H1 (cell line): ENCODE measurements around the gene ADCYAP1. TPM values are rescaled to one million over a fixed set of nuclear protein-coding genes. Genes with fewer than 3 reads are reported as not detected.

ENCODE experiments used
- CTCF ChIA-PET: fragments of 300-600 bp; sonication (Branson Sonifier 250); formaldehyde crosslinking; loops from one replicate; lab custom pipeline; 2021; ENCODE audit not compliant: partially characterized antibody; lab: Charles Lee
- POLR2A ChIA-PET: fragments of 300-600 bp; sonication (Branson Sonifier 250); formaldehyde crosslinking; loops from one replicate; lab custom pipeline; 2021; ENCODE audit warnings: inconsistent platforms; ENCODE audit not compliant: partially characterized antibody; lab: Charles Lee
- DNase-seq, 2 experiments: peaks; one replicate each; pipeline versions ENCODE4 v3.0.0 to v3.0.0-alpha.2; 2010 to 2022; ENCODE audit warnings: low spot score in 2 of 2, low read depth in 1 of 2, mixed read lengths in 1 of 2
- FAIRE-seq: peaks from 2 replicates; lab custom pipeline; 2011; peaks lifted over from hg19 to GRCh38; lab: Jason Lieb, UNC
- H2AFZ ChIP-seq: 2 replicates; pipeline ENCODE4 v1.8.1; 2012; ENCODE audit warnings: low read length, inconsistent platforms
- H2AK5ac ChIP-seq: 2 replicates; pipeline ENCODE4 v1.6.1; 2013; ENCODE audit warnings: low read depth, low read length
- H2BK120ac ChIP-seq: replicated peaks from 2 replicates; pipeline ENCODE3; 2013; ENCODE audit warnings: low read depth, low read length, inconsistent platforms
- H2BK12ac ChIP-seq: 2 replicates; pipeline ENCODE4 v1.6.1; 2013; ENCODE audit warnings: low read depth, low read length
- H2BK15ac ChIP-seq: 2 replicates; pipeline ENCODE4 v1.6.1; 2013; ENCODE audit warnings: low read length
- H2BK20ac ChIP-seq: 2 replicates; pipeline ENCODE4 v1.6.1; 2013; ENCODE audit warnings: low read length
- H2BK5ac ChIP-seq: 2 replicates; pipeline ENCODE4 v1.6.1; 2013; ENCODE audit warnings: low read depth, low read length
- H3K14ac ChIP-seq: 2 replicates; pipeline ENCODE4 v1.6.1; 2013; ENCODE audit warnings: inconsistent platforms; ENCODE audit not compliant: insufficient read length
- H3K18ac ChIP-seq: 2 replicates; pipeline ENCODE4 v1.6.1; 2013; ENCODE audit warnings: low read length; ENCODE audit errors: extremely low read depth
- H3K23ac ChIP-seq: 2 replicates; pipeline ENCODE4 v1.6.1; 2013; ENCODE audit warnings: inconsistent platforms; ENCODE audit not compliant: insufficient read length
- H3K23me2 ChIP-seq: 2 replicates; pipeline ENCODE4 v1.6.1; 2013; ENCODE audit warnings: low read depth, low read length
- H3K27ac ChIP-seq: 2 replicates; pipeline ENCODE4 v1.6.1; 2011; ENCODE audit warnings: low read depth, low read length, inconsistent platforms
- H3K27me3 ChIP-seq, 4 experiments: replicated peaks in 1 of 4; 1 replicate in 1 of 4; 2 replicates in 3 of 4; pipeline versions ENCODE4 v1.6.1 to v1.8.1; 2011 to 2013; ENCODE audit warnings: low read length in 3 of 4, mild to moderate bottlenecking in 3 of 4, inconsistent platforms in 2 of 4, mixed read lengths in 2 of 4, moderate library complexity in 1 of 4; ENCODE audit not compliant: control insufficient read depth in 3 of 4, insufficient read depth in 3 of 4; ENCODE audit errors: extremely low read depth in 1 of 4
- H3K36me3 ChIP-seq, 4 experiments: 2 replicates each; pipeline versions ENCODE4 v1.6.1 to v1.8.1; 2011 to 2013; ENCODE audit warnings: mild to moderate bottlenecking in 4 of 4, low read length in 3 of 4, moderate library complexity in 2 of 4, control low read depth in 1 of 4, inconsistent platforms in 1 of 4; ENCODE audit not compliant: insufficient read depth in 4 of 4, control insufficient read depth in 2 of 4
- H3K4ac ChIP-seq: replicated peaks from 2 replicates; pipeline ENCODE3; 2013; ENCODE audit warnings: low read length, low read depth, mixed read lengths, inconsistent platforms; ENCODE audit not compliant: insufficient read length
- H3K4me1 ChIP-seq, 4 experiments: replicated peaks in 1 of 4; 1 replicate in 1 of 4; 2 replicates in 3 of 4; pipeline versions ENCODE4 v1.6.1 to v1.8.1; 2011 to 2013; ENCODE audit warnings: low read length in 3 of 4, inconsistent platforms in 2 of 4, mixed read lengths in 1 of 4; ENCODE audit not compliant: insufficient read depth in 4 of 4, control insufficient read depth in 3 of 4
- H3K4me2 ChIP-seq, 2 experiments: 2 replicates each; pipeline versions ENCODE4 v1.6.1 to v1.8.1; 2011 to 2013; ENCODE audit warnings: low read depth in 2 of 2, low read length in 2 of 2, control low read depth in 1 of 2, inconsistent platforms in 1 of 2, mild to moderate bottlenecking in 1 of 2; ENCODE audit not compliant: insufficient read depth in 1 of 2
- H3K4me3 ChIP-seq, 4 experiments: fragments of 200-600, 300-600 bp in 1 of 4; sonication (generic), shearing (Covaris generic), sonication (Bioruptor Twin) in 1 of 4; 2 replicates each; pipeline versions ENCODE4 v1.5.1 to v1.8.1; 2011 to 2016; ENCODE audit warnings: low read length in 4 of 4, low read depth in 3 of 4, control low read depth in 2 of 4, inconsistent platforms in 2 of 4, mild to moderate bottlenecking in 2 of 4, mixed read lengths in 1 of 4, moderate library complexity in 1 of 4; ENCODE audit not compliant: insufficient read depth in 2 of 4; ENCODE audit errors: extremely low read depth in 1 of 4
- H3K56ac ChIP-seq: replicated peaks from 2 replicates; pipeline ENCODE3; 2013; ENCODE audit warnings: low read depth, mild to moderate bottlenecking, mixed read lengths, low read length, inconsistent platforms; ENCODE audit not compliant: insufficient read length
- H3K79me1 ChIP-seq: 2 replicates; pipeline ENCODE4 v1.6.1; 2013; ENCODE audit warnings: low read depth, low read length, control low read depth
- H3K79me2 ChIP-seq, 2 experiments: 2 replicates each; pipeline versions ENCODE4 v1.6.1 to v1.8.1; 2012 to 2013; ENCODE audit warnings: low read length in 2 of 2, mild to moderate bottlenecking in 2 of 2, inconsistent platforms in 1 of 2; ENCODE audit not compliant: insufficient read depth in 2 of 2, control insufficient read depth in 1 of 2
- H3K9ac ChIP-seq, 4 experiments: replicated peaks in 1 of 4; 1 replicate in 1 of 4; 2 replicates in 3 of 4; pipeline versions ENCODE4 v1.6.1 to v1.8.1; 2011 to 2013; ENCODE audit warnings: low read depth in 3 of 4, low read length in 3 of 4, control low read depth in 2 of 4, mild to moderate bottlenecking in 2 of 4, moderate library complexity in 2 of 4, inconsistent platforms in 1 of 4; ENCODE audit errors: extremely low read depth in 1 of 4
- H3K9me3 ChIP-seq, 2 experiments: 2 replicates each; pipeline versions ENCODE4 v1.6.1 to v1.8.1; 2012 to 2013; ENCODE audit warnings: mild to moderate bottlenecking in 2 of 2, moderate library complexity in 2 of 2, control low read depth in 1 of 2, inconsistent platforms in 1 of 2, low read depth in 1 of 2, low read length in 1 of 2, mixed read lengths in 1 of 2; ENCODE audit not compliant: insufficient read depth in 2 of 2
- H4K20me1 ChIP-seq, 2 experiments: replicated peaks in 1 of 2; 2 replicates each; pipeline versions ENCODE3 to v1.8.1; 2011 to 2013; ENCODE audit warnings: inconsistent platforms in 2 of 2, low read length in 2 of 2, mild to moderate bottlenecking in 1 of 2; ENCODE audit not compliant: insufficient read depth in 2 of 2, control insufficient read depth in 1 of 2
- H4K5ac ChIP-seq: 2 replicates; pipeline ENCODE4 v1.6.1; 2013; ENCODE audit warnings: low read length, low read depth, mixed read lengths, inconsistent platforms; ENCODE audit not compliant: insufficient read length
- H4K8ac ChIP-seq: 2 replicates; pipeline ENCODE4 v1.8.0; 2013; ENCODE audit warnings: mild to moderate bottlenecking, moderate library complexity, low read length, inconsistent platforms; ENCODE audit not compliant: insufficient read depth; ENCODE audit errors: extremely low read depth
- H4K91ac ChIP-seq: replicated peaks from 2 replicates; pipeline ENCODE3; 2013; ENCODE audit warnings: low read length, mixed read lengths, inconsistent platforms; ENCODE audit not compliant: insufficient read length
- MAFK ChIP-seq: IDR thresholded peaks from 2 replicates; pipeline ENCODE4 v1.6.1; 2012; ENCODE audit warnings: low read depth, mild to moderate bottlenecking, improper control_type of control experiment, low read length
- WGBS, 2 experiments: shearing (Covaris generic) in 1 of 2; methylation state at CpG; one replicate each; pipeline versions ENCODE4 v1.1.6 to v1.1.7; 2013 to 2015; ENCODE audit warnings: low lambda C conversion rate in 2 of 2, mixed read lengths in 2 of 2, inconsistent platforms in 1 of 2, low coverage in 1 of 2, missing lambda C conversion rate in 1 of 2; ENCODE audit not compliant: insufficient replicate concordance in 2 of 2, insufficient coverage in 1 of 2, insufficient read length in 1 of 2; ENCODE audit errors: extremely low coverage in 1 of 2, missing lambda C conversion rate in 1 of 2; 5-methylcytosine and 5-hydroxymethylcytosine counted together
- polyA plus RNA-seq, 7 experiments: library from polyadenylated mRNA; depleted of rRNA in 3 of 7; stranded (reverse) in 5 of 7; unstranded in 2 of 7; fragments of >200 nt in 5 of 7; fragments of 200-250 nt in 2 of 7; gene quantifications; 1 replicate in 5 of 7; 2 replicates in 1 of 7; 4 replicates in 1 of 7; pipeline versions ENCODE4 v1.2.1 to v1.2.3, GENCODE V29; 2011 to 2013; ENCODE audit warnings: missing spikeins in 2 of 7, mixed read lengths in 2 of 7
- total RNA-seq: library from RNA; stranded (reverse); fragmentation: NEBNext Ultra II Directional; extraction: Animal tissue kit (Norgen Biotek cat#: 25700); gene quantifications from 2 replicates; pipeline ENCODE4 v1.2.1, GENCODE V29; 2021

The ADCYAP1 gene
- total and polyA plus RNA-seq, 2 of the 8 experiments (the other 6 are each of a cell fraction or from before 2014, with no cell fraction given), result 0.02 TPM; not detected in 1

DNA sequence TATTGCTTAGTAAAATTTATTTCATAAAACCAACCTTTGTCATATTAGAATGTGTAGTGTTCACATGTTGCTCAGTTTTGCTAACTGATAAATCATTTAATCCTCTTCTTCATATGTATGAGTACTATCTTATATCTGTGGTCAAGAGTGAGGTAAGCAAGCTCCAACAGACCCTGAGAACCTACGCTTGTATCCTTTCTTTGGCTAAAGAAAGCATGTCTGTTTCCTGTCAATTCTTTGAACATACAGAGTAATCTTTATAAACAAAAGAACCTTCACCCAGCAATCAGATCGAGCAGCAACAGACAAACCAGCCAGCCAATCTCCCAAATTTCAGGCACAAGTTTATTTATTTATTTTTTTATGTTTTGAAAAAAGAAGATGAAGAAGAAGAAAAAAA lies 6.4 kb downstream of the ADCYAP1 start:
- WGBS, 2 experiments, result 74% methylated on average over 2 of the region's 2 CpGs; no CpG with 5 or more reads in 1 of the 2 experiments
- no peak overlapping the region for H4K5ac ChIP-seq
- H3K4me1 ChIP-seq, result peaks cover 3 to 17% (median 5%) of the 10 kb centered on the region in 4 experiments; a peak in 6 of 7 replicates
- H3K23ac ChIP-seq, result no peak overlapping the region
- H3K18ac ChIP-seq, result no peak overlapping the region
- no peaks in the 10 kb centered on the region; a peak in 1 of 4 replicates for H3K9me3 ChIP-seq
- peaks cover 16% of the 10 kb centered on the region; the same call in 1 of the 2 replicates for H3K23me2 ChIP-seq
- H2BK20ac ChIP-seq, result no peak overlapping the region
- CTCF ChIA-PET, result interaction anchor here (0.9 to 2.8 kb wide), 3 partner anchors 10 to 51 kb away, joined by 3 to 6 read pairs (median 4); no protein-coding TSS in a partner anchor
- H3K4ac ChIP-seq, result no peak overlapping the region
- POLR2A ChIA-PET, result no interaction called here
- H2BK5ac ChIP-seq, result no peak overlapping the region
- H2AK5ac ChIP-seq, result no peak overlapping the region
- no peak overlapping the region for H3K27ac ChIP-seq
- H3K27me3 ChIP-seq, result peaks cover 46 to 66% (median 57%) of the 10 kb centered on the region in 4 experiments
- no peaks in the 10 kb centered on the region for H3K79me2 ChIP-seq
- H2BK120ac ChIP-seq, result no peak overlapping the region
- no peak overlapping the region for H3K4me2 ChIP-seq
- H2AFZ ChIP-seq, result no peak overlapping the region
- no peak overlapping the region for H2BK15ac ChIP-seq
- DNase-seq (no peak), FAIRE-seq (no peak)
- H3K36me3 ChIP-seq, result peaks cover 0 to 3% (median 0%) of the 10 kb centered on the region in 4 experiments; a peak in 1 of 8 replicates
- no peak overlapping the region for H4K8ac ChIP-seq
- H4K20me1 ChIP-seq, result peaks cover under 1 to 6% of the 10 kb centered on the region in 2 experiments
- no peak overlapping the region for H4K91ac ChIP-seq
- no peak overlapping the region for H3K14ac ChIP-seq
- no peaks in the 10 kb centered on the region for H3K79me1 ChIP-seq
- no peak for TF ChIP-seq MAFK
- no peak overlapping the region for H3K4me3 ChIP-seq
- H3K9ac ChIP-seq, result no peak overlapping the region
- H3K56ac ChIP-seq, result no peak overlapping the region
- no peak overlapping the region for H2BK12ac ChIP-seq
